LNCaP clone FGC (cell line): ENCODE results near the gene PLXNA2.

Source experiments
- DNase-seq: peaks from one replicate; pipeline ENCODE4 v3.0.0-alpha.2; 2011; ENCODE audit warnings: low read depth
- H3K4me3 ChIP-seq: 2 replicates; pipeline ENCODE4 v1.5.1; 2011; ENCODE audit warnings: mild to moderate bottlenecking, low read depth, low read length, control low read depth
- CTCF ChIP-seq: IDR thresholded peaks from 2 replicates; pipeline ENCODE4 v1.5.1; 2012; ENCODE audit warnings: mild to moderate bottlenecking; ENCODE audit not compliant: control insufficient read depth, insufficient read depth; ENCODE audit errors: extremely low read depth

PLXNA2 gene

GRCh38 chr1:208224192-208224713 is 19.9 kb downstream of the PLXNA2 start:
- no peak for DNase-seq
- no peak overlapping the region for H3K4me3 ChIP-seq
- TF ChIP-seq CTCF, result no peak

GRCh38 chr1:208223136-208223535 is 21.0 kb downstream of the PLXNA2 start:
- no peak for TF ChIP-seq CTCF
- no peak for DNase-seq
- no peak overlapping the region for H3K4me3 ChIP-seq

GRCh38 chr1:208222376-208223126 is 21.6 kb downstream of the PLXNA2 start:
- DNase-seq, result no peak
- no peak overlapping the region for H3K4me3 ChIP-seq

GRCh38 chr1:208221291-208221622 is 22.9 kb downstream of the PLXNA2 start:
- no peak for DNase-seq
- TF ChIP-seq CTCF, result no peak

More at GRCh38 chr1:208222376-208223126, 21.6 kb downstream of the PLXNA2 start:
- TF ChIP-seq CTCF, result no peak

GRCh38 chr1:208219659-208220282 is 24.4 kb downstream of the PLXNA2 start:
- TF ChIP-seq CTCF, result no peak
- H3K4me3 ChIP-seq, result no peak overlapping the region
- DNase-seq, result no peak

More at GRCh38 chr1:208221291-208221622, 22.9 kb downstream of the PLXNA2 start:
- no peak overlapping the region for H3K4me3 ChIP-seq

- DNase-seq, result no peak
Measured at GRCh38 chr1:208219098-208219658, 25.0 kb downstream of the PLXNA2 start.

More at GRCh38 chr1:208219098-208219658, 25.0 kb downstream of the PLXNA2 start:
- TF ChIP-seq CTCF, result no peak
- H3K4me3 ChIP-seq, result no peak overlapping the region
